Measurements from ENCODE around the gene ACIN1.

GRCh38 chr14:23071921-23072539 is 22.9 kb downstream of the ACIN1 start:
- TF ChIP-seq CTCF (IDR thresholded peaks at IDR 0.05) = no peak
- no peak for TF ChIP-seq EZH2phosphoT487 (IDR thresholded peaks at IDR 0.05)

All from neural progenitor cell (in vitro differentiated cells).